ENCODE measurements around the gene AUTS2.

AUTS2 gene

GRCh38 chr7:70044064-70044463, 445.8 kb downstream of the AUTS2 start:
- no peak for TF ChIP-seq CTCF (IDR thresholded peaks at IDR 0.05; ENCODE audit: low read depth, low read length)
- Histone ChIP-seq H3K27ac (no peak overlapping the region), H3K36me3 (no peaks in the 10 kb centered on the region), H3K4me3 (ENCODE audit: low read depth, low read length) (no peak overlapping the region), H3K27me3 (ENCODE audit: insufficient read depth, low read depth, severe bottlenecking) (no peaks in the 10 kb centered on the region), H3K9me3 (ENCODE audit: severe bottlenecking) (no peaks in the 10 kb centered on the region)
- DNase-seq, result no peak

- TF ChIP-seq CTCF (IDR thresholded peaks at IDR 0.05; ENCODE audit: low read depth, low read length), result no peak
- no peaks in the 10 kb centered on the region for H3K9me3 ChIP-seq (ENCODE audit: severe bottlenecking)
- DNase-seq, result no peak
- no peak overlapping the region for H3K4me3 ChIP-seq (ENCODE audit: low read depth, low read length)
- H3K36me3 ChIP-seq, result no peaks in the 10 kb centered on the region
- no peak overlapping the region for H3K27ac ChIP-seq
- no peaks in the 10 kb centered on the region for H3K27me3 ChIP-seq (ENCODE audit: insufficient read depth, low read depth, severe bottlenecking)
Observed at GRCh38 chr7:70044525-70044924, 446.2 kb downstream of the AUTS2 start.

GRCh38 chr7:70044981-70045380, 446.7 kb downstream of the AUTS2 start:
- Histone ChIP-seq H3K9me3 (ENCODE audit: severe bottlenecking) (no peaks in the 10 kb centered on the region), H3K27me3 (ENCODE audit: insufficient read depth, low read depth, severe bottlenecking) (no peaks in the 10 kb centered on the region), H3K36me3 (no peaks in the 10 kb centered on the region), H3K4me3 (ENCODE audit: low read depth, low read length) (no peak overlapping the region), H3K27ac (no peak overlapping the region)
- DNase-seq, result no peak
- TF ChIP-seq CTCF (IDR thresholded peaks at IDR 0.05; ENCODE audit: low read depth, low read length), result no peak

- no peak for TF ChIP-seq CTCF (IDR thresholded peaks at IDR 0.05; ENCODE audit: low read depth, low read length)
- H3K36me3 ChIP-seq, result no peaks in the 10 kb centered on the region
- no peak overlapping the region for H3K27ac ChIP-seq
- no peaks in the 10 kb centered on the region for H3K27me3 ChIP-seq (ENCODE audit: insufficient read depth, low read depth, severe bottlenecking)
- no peaks in the 10 kb centered on the region for H3K9me3 ChIP-seq (ENCODE audit: severe bottlenecking)
- no peak for DNase-seq
- no peak overlapping the region for H3K4me3 ChIP-seq (ENCODE audit: low read depth, low read length)
Observed at GRCh38 chr7:70047384-70047783, 449.1 kb downstream of the AUTS2 start.

GRCh38 chr7:70047891-70048448, 449.7 kb downstream of the AUTS2 start:
- Histone ChIP-seq H3K27ac (no peak overlapping the region), H3K4me3 (ENCODE audit: low read depth, low read length) (no peak overlapping the region), H3K27me3 (ENCODE audit: insufficient read depth, low read depth, severe bottlenecking) (no peaks in the 10 kb centered on the region), H3K36me3 (no peaks in the 10 kb centered on the region), H3K9me3 (ENCODE audit: severe bottlenecking) (no peaks in the 10 kb centered on the region)
- TF ChIP-seq CTCF (IDR thresholded peaks at IDR 0.05; ENCODE audit: low read depth, low read length), result no peak
- DNase-seq, result no peak

- Histone ChIP-seq H3K27me3 (ENCODE audit: insufficient read depth, low read depth, severe bottlenecking) (no peaks in the 10 kb centered on the region), H3K9me3 (ENCODE audit: severe bottlenecking) (no peaks in the 10 kb centered on the region), H3K27ac (no peak overlapping the region), H3K36me3 (no peaks in the 10 kb centered on the region), H3K4me3 (ENCODE audit: low read depth, low read length) (no peak overlapping the region)
- TF ChIP-seq CTCF (IDR thresholded peaks at IDR 0.05; ENCODE audit: low read depth, low read length), result no peak
- DNase-seq, result no peak
Observed at GRCh38 chr7:70051726-70052125, 453.5 kb downstream of the AUTS2 start.
